GM23248 (cell line): Measurements from ENCODE around the gene YBX1.

Experiments
- EZH2 ChIP-seq: fragments of 200-600 bp; sonication (generic); IDR thresholded peaks from 2 replicates; pipeline ENCODE4 v1.6.1; 2018; ENCODE audit warnings: antibody characterized with exemption, mild to moderate bottlenecking; ENCODE audit not compliant: insufficient read depth, poor library complexity, severe bottlenecking
- EZH2phosphoT487 ChIP-seq: fragments of 200-600 bp; sonication (generic); IDR thresholded peaks from 2 replicates; pipeline ENCODE4 v1.6.1; 2018; ENCODE audit warnings: antibody characterized with exemption, moderate library complexity, mild to moderate bottlenecking, low read depth; ENCODE audit not compliant: insufficient read depth

- no peak for TF ChIP-seq EZH2phosphoT487
- no peak for TF ChIP-seq EZH2
These were observed 4.2 kb downstream of the YBX1 start for GRCh38 chr1:42686418-42686817.
